GM23338 (cell line): ENCODE measurements around the gene PEX19. TPM values are rescaled to one million over a fixed set of nuclear protein-coding genes. Genes with fewer than 3 reads are reported as not detected.

Experiments
- ATAC-seq: fragments of 200-7000 bp; cut with Tn5 transposase; 3 replicates; pipeline ENCODE4 v1.9.1; 2020
- DNase-seq: peaks from one replicate; pipeline ENCODE4 v3.0.0-alpha.2; 2015; ENCODE audit warnings: low spot score
- H2AFZ ChIP-seq: fragments of 200-600 bp; sonication (generic); 2 replicates; pipeline ENCODE4 v1.8.0; 2016; ENCODE audit warnings: antibody characterized with exemption, mild to moderate bottlenecking, moderate library complexity
- H3F3A ChIP-seq: fragments of 200-600 bp; sonication (generic); replicated peaks from 2 replicates; pipeline ENCODE4 v1.8.0; 2017; ENCODE audit warnings: antibody characterized with exemption, mixed run types, low read depth
- H3K27ac ChIP-seq: fragments of 200-600 bp; sonication (generic); 2 replicates; pipeline ENCODE4 v1.6.1; 2016; ENCODE audit warnings: low read depth
- H3K27me3 ChIP-seq: fragments of 200-600 bp; sonication (generic); 2 replicates; pipeline ENCODE4 v1.8.0; 2016; ENCODE audit warnings: mild to moderate bottlenecking, mixed run types, moderate library complexity; ENCODE audit not compliant: insufficient read depth
- H3K36me3 ChIP-seq: fragments of 200-600 bp; sonication (generic); 2 replicates; pipeline ENCODE4 v1.8.0; 2016; ENCODE audit warnings: mild to moderate bottlenecking; ENCODE audit not compliant: insufficient read depth
- H3K4me1 ChIP-seq: fragments of 200-600 bp; sonication (generic); 2 replicates; pipeline ENCODE4 v1.8.0; 2016; ENCODE audit warnings: mild to moderate bottlenecking, moderate library complexity; ENCODE audit not compliant: insufficient read depth
- H3K4me2 ChIP-seq: fragments of 200-600 bp; sonication (generic); 2 replicates; pipeline ENCODE4 v1.7.1; 2017; ENCODE audit warnings: mixed run types
- H3K4me3 ChIP-seq: fragments of 200-600 bp; sonication (generic); 2 replicates; pipeline ENCODE4 v1.6.1; 2016; ENCODE audit warnings: mixed run types
- H3K79me2 ChIP-seq: fragments of 200-600 bp; sonication (generic); replicated peaks from 2 replicates; pipeline ENCODE4 v1.8.0; 2017; ENCODE audit warnings: mild to moderate bottlenecking; ENCODE audit not compliant: insufficient read depth
- H3K9me2 ChIP-seq: fragments of 200-600 bp; sonication (generic); 2 replicates; pipeline ENCODE4 v1.8.0; 2017; ENCODE audit not compliant: insufficient read depth
- H4K20me1 ChIP-seq: fragments of 200-600 bp; sonication (generic); replicated peaks from 2 replicates; pipeline ENCODE4 v1.8.0; 2017; ENCODE audit warnings: mild to moderate bottlenecking; ENCODE audit not compliant: insufficient read depth
- H3K27ac Mint-ChIP-seq: 2 replicates; pipeline ENCODE4 v1.8.0; 2020; ENCODE audit warnings: inconsistent platforms, mild to moderate bottlenecking, moderate library complexity, mixed read lengths
- H3K27me3 Mint-ChIP-seq: 3 replicates; pipeline ENCODE4 v1.8.0; 2022; ENCODE audit warnings: low read depth, mild to moderate bottlenecking, moderate library complexity, mixed read lengths, inconsistent platforms; ENCODE audit not compliant: insufficient read depth, poor library complexity
- H3K36me3 Mint-ChIP-seq: 3 replicates; pipeline ENCODE4 v1.8.0; 2021; ENCODE audit warnings: low read depth, mild to moderate bottlenecking, inconsistent platforms, moderate library complexity, mixed read lengths
- H3K4me1 Mint-ChIP-seq: 3 replicates; pipeline ENCODE4 v1.8.0; 2020; ENCODE audit warnings: mild to moderate bottlenecking, inconsistent platforms, mixed read lengths
- H3K4me3 Mint-ChIP-seq: 3 replicates; pipeline ENCODE4 v1.8.0; 2021; ENCODE audit warnings: moderate library complexity, mild to moderate bottlenecking, inconsistent platforms, mixed read lengths
- H3K9me3 Mint-ChIP-seq: 3 replicates; pipeline ENCODE4 v1.8.0; 2020; ENCODE audit warnings: moderate library complexity, mild to moderate bottlenecking, inconsistent platforms, mixed read lengths
- NANOG ChIP-seq: IDR thresholded peaks from 2 replicates; pipeline ENCODE4 v1.6.1; 2016; ENCODE audit warnings: antibody characterized with exemption, borderline replicate concordance
- STAT1 ChIP-seq: IDR thresholded peaks from one replicate; pipeline ENCODE4 v1.6.1; 2016; ENCODE audit warnings: antibody characterized with exemption; ENCODE audit not compliant: unreplicated experiment
- ZNF114 ChIP-seq: fragments of 250-450 bp; sonication (Bioruptor Pico); IDR thresholded peaks from 2 replicates; pipeline ENCODE4 v1.5.0; 2020; ENCODE audit warnings: mild to moderate bottlenecking, moderate library complexity
- ZNF331 ChIP-seq: fragments of 250-450 bp; sonication (Bioruptor Pico); IDR thresholded peaks from 2 replicates; pipeline ENCODE4 v1.5.0; 2020; ENCODE audit warnings: low read depth, mild to moderate bottlenecking, moderate library complexity
- polyA plus RNA-seq: library from polyadenylated mRNA; unstranded; fragments of >200 nt; fragmentation: Nextera tagmentation; extraction: Ambion mirVana; gene quantifications from 2 replicates; pipeline ENCODE4 v1.2.1, GENCODE V29; 2016
- total RNA-seq: library from RNA; depleted of rRNA; stranded (reverse); fragments of >200 nt; shearing (Covaris generic); gene quantifications from 2 replicates; pipeline ENCODE4 v1.2.3, GENCODE V29; 2014
- TF ChIP-seq, protein P1 (sequence below), 2 experiments: fragments of 200-600 bp in 1 of 2; sonication (generic) in 1 of 2; conservative IDR thresholded peaks; 2 replicates each; pipeline versions ENCODE4 v1.5.1 to v1.6.1; 2016 to 2017; ENCODE audit warnings: antibody characterized with exemption in 2 of 2, low read depth in 2 of 2, mild to moderate bottlenecking in 2 of 2, moderate library complexity in 1 of 2
- TF ChIP-seq, protein P2 (sequence below): fragments of 250-450 bp; sonication (Bioruptor Pico); IDR thresholded peaks from 2 replicates; pipeline ENCODE4 v1.5.0; 2020; ENCODE audit warnings: mild to moderate bottlenecking, moderate library complexity

Gene PEX19
- total and polyA plus RNA-seq, 2 experiments from 2014 or later = 21.8 to 56.7 TPM

GRCh38 chr1:160277330-160277729, 7.6 kb downstream of the PEX19 start:
- H3K36me3 ChIP-seq = peaks cover 51% of the 10 kb centered on the region
- Mint-ChIP-seq H3K36me3 (peaks cover 52% of the 10 kb centered on the region), H3K27ac (no peak overlapping the region), H3K4me3 (no peak overlapping the region), H3K9me3 (no peaks in the 10 kb centered on the region), H3K27me3 (peaks cover 3% of the 10 kb centered on the region), H3K4me1 (no peaks in the 10 kb centered on the region)
- no peak overlapping the region for H3K27ac ChIP-seq
- H3K4me2 ChIP-seq = no peak overlapping the region
- no peak overlapping the region for H2AFZ ChIP-seq
- no peaks in the 10 kb centered on the region for H3K4me1 ChIP-seq
- ATAC-seq (no peak), DNase-seq (no peak)
- no peaks in the 10 kb centered on the region for H3K9me2 ChIP-seq
- 0 out of 2 replicates have a peak, but pooled peaks cover 3% of the 10 kb centered on the region for H3F3A ChIP-seq
- no peak overlapping the region for H3K4me3 ChIP-seq
- 0 out of 2 replicates have a peak, but pooled peaks cover 6% of the 10 kb centered on the region for H4K20me1 ChIP-seq
- TF ChIP-seq, protein P1, sequence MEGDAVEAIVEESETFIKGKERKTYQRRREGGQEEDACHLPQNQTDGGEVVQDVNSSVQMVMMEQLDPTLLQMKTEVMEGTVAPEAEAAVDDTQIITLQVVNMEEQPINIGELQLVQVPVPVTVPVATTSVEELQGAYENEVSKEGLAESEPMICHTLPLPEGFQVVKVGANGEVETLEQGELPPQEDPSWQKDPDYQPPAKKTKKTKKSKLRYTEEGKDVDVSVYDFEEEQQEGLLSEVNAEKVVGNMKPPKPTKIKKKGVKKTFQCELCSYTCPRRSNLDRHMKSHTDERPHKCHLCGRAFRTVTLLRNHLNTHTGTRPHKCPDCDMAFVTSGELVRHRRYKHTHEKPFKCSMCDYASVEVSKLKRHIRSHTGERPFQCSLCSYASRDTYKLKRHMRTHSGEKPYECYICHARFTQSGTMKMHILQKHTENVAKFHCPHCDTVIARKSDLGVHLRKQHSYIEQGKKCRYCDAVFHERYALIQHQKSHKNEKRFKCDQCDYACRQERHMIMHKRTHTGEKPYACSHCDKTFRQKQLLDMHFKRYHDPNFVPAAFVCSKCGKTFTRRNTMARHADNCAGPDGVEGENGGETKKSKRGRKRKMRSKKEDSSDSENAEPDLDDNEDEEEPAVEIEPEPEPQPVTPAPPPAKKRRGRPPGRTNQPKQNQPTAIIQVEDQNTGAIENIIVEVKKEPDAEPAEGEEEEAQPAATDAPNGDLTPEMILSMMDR (conservative IDR thresholded peaks at IDR 0.05; ENCODE audit: low read depth in 2 of 2) = no peak
- TF ChIP-seq ZNF114 (CRISPR knock-in tag) (no peak), STAT1 (no peak), NANOG (no peak)
- H3K79me2 ChIP-seq = no peaks in the 10 kb centered on the region
- H3K27me3 ChIP-seq = no peaks in the 10 kb centered on the region

DNA sequence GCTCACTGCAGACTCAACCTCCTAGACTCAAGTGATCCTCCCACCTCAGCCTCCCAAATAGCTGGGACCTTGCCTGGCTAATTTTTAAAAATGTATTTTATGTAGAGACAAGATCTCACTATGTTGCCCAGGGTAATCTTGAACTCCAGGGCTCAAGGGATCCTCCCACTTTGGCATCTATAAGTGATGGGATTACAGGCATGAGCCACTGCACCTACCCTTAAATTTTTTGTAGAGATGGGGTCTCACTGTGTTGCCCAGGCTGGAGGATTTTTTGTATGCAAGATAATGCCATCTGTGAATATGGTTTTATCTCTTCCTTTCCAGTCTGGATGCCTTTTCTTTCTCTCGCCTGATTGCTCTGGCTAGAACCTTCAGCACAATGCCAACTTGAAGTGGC, 13.9 kb downstream of the PEX19 start:
- Histone ChIP-seq H3K9me2 (no peaks in the 10 kb centered on the region), H3K79me2 (no peaks in the 10 kb centered on the region), H3F3A (no peaks in the 10 kb centered on the region), H2AFZ (no peak overlapping the region), H3K4me2 (no peak overlapping the region), H3K27me3 (no peaks in the 10 kb centered on the region), H3K4me1 (no peaks in the 10 kb centered on the region), H3K27ac (no peak overlapping the region), H3K36me3 (no peaks in the 10 kb centered on the region), H4K20me1 (0 out of 2 replicates have a peak, but pooled peaks cover 1% of the 10 kb centered on the region), H3K4me3 (no peak overlapping the region)
- Mint-ChIP-seq H3K36me3 (no peaks in the 10 kb centered on the region), H3K9me3 (no peaks in the 10 kb centered on the region), H3K4me1 (no peaks in the 10 kb centered on the region), H3K4me3 (no peak overlapping the region), H3K27me3 (peaks cover 3% of the 10 kb centered on the region), H3K27ac (no peak overlapping the region)
- DNase-seq = no peak
- no peak for TF ChIP-seq ZNF331
- TF ChIP-seq NANOG = no peak
- TF ChIP-seq, protein P2, sequence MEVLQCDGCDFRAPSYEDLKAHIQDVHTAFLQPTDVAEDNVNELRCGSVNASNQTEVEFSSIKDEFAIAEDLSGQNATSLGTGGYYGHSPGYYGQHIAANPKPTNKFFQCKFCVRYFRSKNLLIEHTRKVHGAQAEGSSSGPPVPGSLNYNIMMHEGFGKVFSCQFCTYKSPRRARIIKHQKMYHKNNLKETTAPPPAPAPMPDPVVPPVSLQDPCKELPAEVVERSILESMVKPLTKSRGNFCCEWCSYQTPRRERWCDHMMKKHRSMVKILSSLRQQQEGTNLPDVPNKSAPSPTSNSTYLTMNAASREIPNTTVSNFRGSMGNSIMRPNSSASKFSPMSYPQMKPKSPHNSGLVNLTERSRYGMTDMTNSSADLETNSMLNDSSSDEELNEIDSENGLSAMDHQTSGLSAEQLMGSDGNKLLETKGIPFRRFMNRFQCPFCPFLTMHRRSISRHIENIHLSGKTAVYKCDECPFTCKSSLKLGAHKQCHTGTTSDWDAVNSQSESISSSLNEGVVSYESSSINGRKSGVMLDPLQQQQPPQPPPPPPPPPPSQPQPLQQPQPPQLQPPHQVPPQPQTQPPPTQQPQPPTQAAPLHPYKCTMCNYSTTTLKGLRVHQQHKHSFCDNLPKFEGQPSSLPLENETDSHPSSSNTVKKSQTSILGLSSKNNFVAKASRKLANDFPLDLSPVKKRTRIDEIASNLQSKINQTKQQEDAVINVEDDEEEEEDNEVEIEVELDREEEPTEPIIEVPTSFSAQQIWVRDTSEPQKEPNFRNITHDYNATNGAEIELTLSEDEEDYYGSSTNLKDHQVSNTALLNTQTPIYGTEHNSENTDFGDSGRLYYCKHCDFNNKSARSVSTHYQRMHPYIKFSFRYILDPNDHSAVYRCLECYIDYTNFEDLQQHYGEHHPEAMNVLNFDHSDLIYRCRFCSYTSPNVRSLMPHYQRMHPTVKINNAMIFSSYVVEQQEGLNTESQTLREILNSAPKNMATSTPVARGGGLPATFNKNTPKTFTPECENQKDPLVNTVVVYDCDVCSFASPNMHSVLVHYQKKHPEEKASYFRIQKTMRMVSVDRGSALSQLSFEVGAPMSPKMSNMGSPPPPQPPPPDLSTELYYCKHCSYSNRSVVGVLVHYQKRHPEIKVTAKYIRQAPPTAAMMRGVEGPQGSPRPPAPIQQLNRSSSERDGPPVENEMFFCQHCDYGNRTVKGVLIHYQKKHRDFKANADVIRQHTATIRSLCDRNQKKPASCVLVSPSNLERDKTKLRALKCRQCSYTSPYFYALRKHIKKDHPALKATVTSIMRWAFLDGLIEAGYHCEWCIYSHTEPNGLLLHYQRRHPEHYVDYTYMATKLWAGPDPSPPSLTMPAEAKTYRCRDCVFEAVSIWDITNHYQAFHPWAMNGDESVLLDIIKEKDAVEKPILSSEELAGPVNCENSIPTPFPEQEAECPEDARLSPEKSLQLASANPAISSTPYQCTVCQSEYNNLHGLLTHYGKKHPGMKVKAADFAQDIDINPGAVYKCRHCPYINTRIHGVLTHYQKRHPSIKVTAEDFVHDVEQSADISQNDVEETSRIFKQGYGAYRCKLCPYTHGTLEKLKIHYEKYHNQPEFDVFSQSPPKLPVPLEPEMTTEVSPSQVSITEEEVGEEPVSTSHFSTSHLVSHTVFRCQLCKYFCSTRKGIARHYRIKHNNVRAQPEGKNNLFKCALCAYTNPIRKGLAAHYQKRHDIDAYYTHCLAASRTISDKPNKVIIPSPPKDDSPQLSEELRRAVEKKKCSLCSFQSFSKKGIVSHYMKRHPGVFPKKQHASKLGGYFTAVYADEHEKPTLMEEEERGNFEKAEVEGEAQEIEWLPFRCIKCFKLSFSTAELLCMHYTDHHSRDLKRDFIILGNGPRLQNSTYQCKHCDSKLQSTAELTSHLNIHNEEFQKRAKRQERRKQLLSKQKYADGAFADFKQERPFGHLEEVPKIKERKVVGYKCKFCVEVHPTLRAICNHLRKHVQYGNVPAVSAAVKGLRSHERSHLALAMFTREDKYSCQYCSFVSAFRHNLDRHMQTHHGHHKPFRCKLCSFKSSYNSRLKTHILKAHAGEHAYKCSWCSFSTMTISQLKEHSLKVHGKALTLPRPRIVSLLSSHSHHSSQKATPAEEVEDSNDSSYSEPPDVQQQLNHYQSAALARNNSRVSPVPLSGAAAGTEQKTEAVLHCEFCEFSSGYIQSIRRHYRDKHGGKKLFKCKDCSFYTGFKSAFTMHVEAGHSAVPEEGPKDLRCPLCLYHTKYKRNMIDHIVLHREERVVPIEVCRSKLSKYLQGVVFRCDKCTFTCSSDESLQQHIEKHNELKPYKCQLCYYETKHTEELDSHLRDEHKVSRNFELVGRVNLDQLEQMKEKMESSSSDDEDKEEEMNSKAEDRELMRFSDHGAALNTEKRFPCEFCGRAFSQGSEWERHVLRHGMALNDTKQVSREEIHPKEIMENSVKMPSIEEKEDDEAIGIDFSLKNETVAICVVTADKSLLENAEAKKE (CRISPR knock-in tag) = no peak
- no peak for ATAC-seq
